Right kidney (tissue), 9 donors: ENCODE data around the gene INSIG2.

Experiments used
- DNase-seq: peaks from one replicate; pipeline ENCODE4 v3.0.0-alpha.2; 2016
- long read RNA-seq, 8 donors: transcript quantifications; one replicate each; lab custom pipeline, GENCODE V29; 2026

Gene INSIG2
- long read RNA-seq, donor 1, transcript INSIG2-202 (5 exons, 574 nt), result minor isoform, 6 of 18 reads
- long read RNA-seq, donor 1, transcript INSIG2-201 (6 exons, 2,590 nt), result major isoform, 12 of 18 reads
- long read RNA-seq, donor 1, partial matches to known transcripts, result 0 of 18 reads
- long read RNA-seq, donor 1, other reads (novel, unspliced or antisense), result 0 of 18 reads
- long read RNA-seq, donor 2, transcript INSIG2-201 (6 exons, 2,590 nt), result major isoform, 8 of 8 reads
- long read RNA-seq, donor 2, partial matches to known transcripts, result 0 of 8 reads
- long read RNA-seq, donor 2, other reads (novel, unspliced or antisense), result 0 of 8 reads
- long read RNA-seq, donor 3, transcript INSIG2-201 (6 exons, 2,590 nt), result major isoform, 5 of 8 reads
- long read RNA-seq, donor 3, partial matches to known transcripts, result 0 of 8 reads
- long read RNA-seq, donor 3, other reads (novel, unspliced or antisense), result 0 of 8 reads
- long read RNA-seq, donor 4, transcript INSIG2-202 (5 exons, 574 nt), result major isoform, 7 of 23 reads
- long read RNA-seq, donor 4, transcript INSIG2-201 (6 exons, 2,590 nt), result minor isoform, 6 of 23 reads
- long read RNA-seq, donor 4, partial matches to known transcripts, result 7 of 23 reads
- long read RNA-seq, donor 4, other reads (novel, unspliced or antisense), result 0 of 23 reads
- long read RNA-seq, donor 5, transcript INSIG2-201 (6 exons, 2,590 nt), result major isoform, 10 of 19 reads
- long read RNA-seq, donor 5, partial matches to known transcripts, result 7 of 19 reads
- long read RNA-seq, donor 5, other reads (novel, unspliced or antisense), result 0 of 19 reads
- long read RNA-seq, donor 6, transcript INSIG2-201 (6 exons, 2,590 nt), result major isoform, 6 of 8 reads
- long read RNA-seq, donor 6, partial matches to known transcripts, result 0 of 8 reads
- long read RNA-seq, donor 6, other reads (novel, unspliced or antisense), result 0 of 8 reads
- long read RNA-seq, donor 7, transcript INSIG2-201 (6 exons, 2,590 nt), result major isoform, 13 of 22 reads
- long read RNA-seq, donor 7, partial matches to known transcripts, result 5 of 22 reads
- long read RNA-seq, donor 7, other reads (novel, unspliced or antisense), result 0 of 22 reads
- long read RNA-seq, donor 8, transcript INSIG2-202 (5 exons, 574 nt), result minor isoform, 5 of 17 reads
- long read RNA-seq, donor 8, transcript INSIG2-201 (6 exons, 2,590 nt), result major isoform, 12 of 17 reads
- long read RNA-seq, donor 8, partial matches to known transcripts, result 0 of 17 reads
- long read RNA-seq, donor 8, other reads (novel, unspliced or antisense), result 0 of 17 reads

DNA sequence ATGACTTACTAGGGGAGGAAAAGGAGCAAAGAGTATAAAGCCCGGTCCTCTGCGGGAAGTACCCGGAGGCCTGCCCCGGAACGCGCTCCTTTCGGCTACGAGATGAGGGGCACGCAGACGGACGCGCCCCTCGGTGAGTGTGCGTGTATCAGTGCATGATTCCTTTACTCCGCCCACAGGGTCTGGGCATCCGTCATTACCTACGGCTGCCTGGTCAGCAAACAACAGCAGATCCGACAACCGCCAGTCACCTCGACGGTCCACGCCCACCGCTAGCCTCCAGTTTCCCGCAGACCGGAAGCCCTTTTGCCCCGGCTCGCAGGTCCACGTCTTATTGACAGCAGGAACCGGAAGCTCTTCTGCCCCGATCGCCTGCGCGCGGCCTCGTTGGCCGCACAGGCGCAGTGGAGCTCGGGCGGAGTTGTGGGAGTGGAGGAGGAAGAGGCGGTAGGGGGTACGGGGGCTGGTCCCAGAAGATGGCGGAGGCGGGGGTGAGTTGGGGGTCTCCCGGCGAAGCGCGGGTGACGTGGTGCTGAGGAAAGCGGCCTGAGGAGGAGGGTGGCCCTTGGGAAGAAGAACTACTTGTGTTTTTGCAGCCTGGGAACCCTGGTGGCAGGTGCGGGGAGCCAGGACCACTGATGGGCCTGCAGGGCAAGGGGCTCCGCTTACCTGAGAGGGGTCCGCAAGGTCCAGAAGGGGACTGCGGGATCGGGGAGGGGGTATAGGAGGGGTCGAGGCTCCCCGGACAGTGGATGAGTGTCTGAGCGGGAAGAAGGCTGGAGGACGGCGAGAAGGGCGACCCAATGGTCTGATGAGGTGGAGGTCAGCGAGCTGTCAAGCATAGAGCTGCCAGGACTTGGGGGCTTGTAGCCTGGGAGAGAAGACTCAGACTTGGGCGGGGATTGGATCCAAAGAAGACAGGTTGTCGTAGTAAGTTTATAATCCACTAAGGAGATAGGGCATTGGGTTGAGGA lies at the start of gene INSIG2:
Gene INSIG2 (plus strand): TSS at position 421 of the 974 bp plus-strand sequence. CDS start 8,086 bp downstream, outside the sequence.
- peak; percentile 83 for DNase-seq

DNA sequence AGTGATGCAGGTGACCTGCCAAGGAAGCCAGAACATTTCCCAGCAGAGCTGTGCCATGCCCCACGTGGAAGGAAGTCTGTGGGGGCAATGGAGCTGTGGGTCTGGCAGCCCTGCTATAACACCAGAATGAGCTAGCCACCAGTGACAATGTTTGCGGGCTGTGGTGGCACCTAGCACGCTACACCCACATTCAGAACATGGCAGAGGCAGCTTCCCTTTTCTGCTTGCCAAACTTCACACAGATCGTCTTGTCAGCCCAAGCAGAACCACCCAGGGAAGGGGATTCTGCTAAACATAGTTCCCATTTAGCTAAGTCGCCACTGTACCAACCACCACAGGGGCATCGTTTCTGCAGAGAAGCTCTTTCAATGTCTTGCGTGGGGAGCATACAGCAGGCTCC lies 47.4 kb upstream of the INSIG2 start:
- no peak for DNase-seq

DNA sequence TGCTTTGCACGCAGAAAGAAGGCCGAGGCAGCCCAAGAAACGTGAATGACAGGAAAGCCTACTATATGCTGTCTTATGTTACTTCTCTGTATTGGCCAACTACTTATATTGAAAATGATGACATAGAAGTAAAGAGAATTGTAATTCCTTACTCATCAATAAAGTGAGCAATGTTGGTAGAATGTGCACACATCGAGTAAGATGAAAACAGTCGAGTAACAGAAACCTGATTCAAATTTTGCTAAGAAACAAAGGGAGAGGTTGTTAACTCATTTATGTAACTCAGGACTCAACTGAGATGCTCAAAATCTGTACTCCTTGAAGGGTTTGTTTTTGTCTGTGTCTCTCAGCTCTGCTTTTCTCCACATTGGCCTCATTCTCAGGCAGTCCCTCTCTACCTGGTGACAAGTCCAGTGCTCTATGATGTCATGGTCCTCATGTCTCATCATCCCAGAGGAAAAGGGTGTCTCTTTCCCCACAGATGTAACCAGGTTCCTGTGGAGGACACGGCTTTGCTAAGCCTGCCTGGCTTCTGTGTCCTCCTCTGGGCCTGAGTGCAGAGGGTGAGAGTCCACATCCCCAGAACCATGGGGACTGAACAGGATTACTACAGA lies 44.1 kb upstream of the INSIG2 start:
- no peak for DNase-seq

DNA sequence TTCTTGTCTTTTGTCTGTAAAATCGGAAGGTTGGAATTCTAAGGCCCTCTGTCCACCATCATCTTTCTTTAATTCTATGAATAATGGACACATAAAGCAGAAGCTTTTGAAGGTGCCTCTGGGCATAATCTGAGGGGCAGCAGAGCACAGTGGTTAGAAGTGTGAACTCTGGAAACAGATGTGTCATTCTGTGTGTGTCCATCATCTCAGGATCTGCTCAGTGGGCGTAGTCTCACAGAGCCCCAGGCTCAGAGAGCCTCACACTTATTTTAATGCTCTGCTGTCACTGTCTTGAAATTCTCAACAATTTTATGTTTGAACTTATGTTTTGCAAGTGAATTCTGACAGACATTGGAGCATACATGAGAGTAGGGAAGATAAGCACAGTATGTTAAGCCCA lies 43.4 kb upstream of the INSIG2 start:
- DNase-seq, result no peak

DNA sequence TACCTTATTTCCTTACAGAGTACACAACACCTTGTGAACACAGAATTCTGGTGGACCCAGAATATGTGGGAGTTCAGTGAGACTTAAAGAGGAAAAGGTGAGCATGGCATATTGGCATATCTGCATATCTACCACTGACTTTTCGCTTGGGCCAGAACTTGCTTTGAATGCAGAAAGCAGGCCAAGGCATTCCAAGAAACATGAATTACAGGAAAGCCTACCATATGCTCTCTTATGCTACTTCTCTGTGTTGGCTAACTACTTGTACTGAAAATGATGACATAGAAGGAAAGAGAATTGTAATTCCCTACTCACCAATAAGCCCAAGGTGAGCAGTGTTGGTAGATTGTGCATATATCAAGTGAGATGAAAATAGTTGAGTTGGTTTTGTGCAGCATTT lies 43.0 kb upstream of the INSIG2 start:
- no peak for DNase-seq

DNA sequence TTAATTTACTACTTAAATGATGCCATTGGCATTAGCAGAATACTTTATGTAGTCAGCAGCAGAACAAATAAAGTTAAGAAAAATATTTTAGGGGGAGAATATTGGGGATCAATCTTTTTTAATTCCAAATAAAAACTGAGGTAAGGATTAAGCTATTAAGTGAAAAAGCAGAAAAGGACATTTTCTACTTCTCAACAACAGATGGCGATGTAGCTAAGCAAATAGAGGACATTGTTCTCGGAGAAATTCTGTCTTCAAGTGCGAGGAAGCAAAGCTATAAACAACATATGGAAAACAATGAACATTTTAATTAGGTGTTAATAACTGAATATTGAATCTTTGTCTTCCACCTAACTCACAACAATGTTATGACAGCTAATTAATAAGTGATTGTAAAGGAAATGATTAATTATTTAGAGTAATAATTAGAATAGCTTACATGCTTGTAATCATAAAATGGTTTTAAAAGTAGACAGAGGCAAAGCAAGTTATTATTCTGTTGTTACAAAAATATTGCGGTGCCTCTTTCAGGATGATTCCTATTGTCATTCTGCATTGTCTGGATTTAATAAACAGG lies 41.5 kb upstream of the INSIG2 start:
- DNase-seq, result no peak

DNA sequence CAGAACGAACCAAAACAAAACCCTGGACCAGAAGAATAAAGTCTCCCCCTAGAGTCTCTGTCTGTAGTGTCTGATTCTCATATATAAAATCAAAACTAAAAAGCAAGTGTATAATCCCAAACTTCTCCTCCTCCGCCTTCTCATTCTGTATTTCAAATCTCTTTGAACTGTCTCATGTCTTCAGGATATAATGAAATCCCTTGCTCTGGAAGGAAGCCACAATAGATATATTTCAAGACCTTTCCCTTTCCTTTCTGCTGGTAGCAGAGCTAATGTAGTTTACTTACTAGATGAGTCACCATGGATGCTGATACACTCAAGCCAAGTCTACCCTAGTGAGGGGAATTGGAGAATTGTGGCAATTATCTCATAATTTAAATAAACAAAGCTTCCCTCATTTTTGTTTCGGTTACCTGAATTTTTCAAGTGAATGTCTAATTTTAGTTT lies 40.9 kb upstream of the INSIG2 start:
- DNase-seq, result no peak

DNA sequence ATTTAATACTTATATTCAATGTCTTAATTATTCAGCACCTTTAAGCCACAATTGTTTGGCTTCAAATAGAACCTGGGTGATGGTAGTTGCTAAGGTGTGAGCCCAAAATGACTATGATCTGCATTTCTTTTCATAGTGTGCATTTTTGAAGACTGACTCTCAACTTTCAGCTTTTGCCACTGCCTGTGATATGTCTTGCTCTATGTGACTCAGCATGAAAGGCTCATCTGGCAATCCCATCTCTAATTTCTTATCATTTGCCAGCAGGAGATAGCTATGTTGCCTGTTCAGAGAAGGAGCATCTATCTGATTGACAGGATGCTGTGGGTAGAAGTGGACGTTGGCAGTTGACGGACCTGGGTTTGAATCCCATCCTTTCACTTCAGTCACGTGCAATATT lies 39.9 kb upstream of the INSIG2 start:
- DNase-seq, result no peak

DNA sequence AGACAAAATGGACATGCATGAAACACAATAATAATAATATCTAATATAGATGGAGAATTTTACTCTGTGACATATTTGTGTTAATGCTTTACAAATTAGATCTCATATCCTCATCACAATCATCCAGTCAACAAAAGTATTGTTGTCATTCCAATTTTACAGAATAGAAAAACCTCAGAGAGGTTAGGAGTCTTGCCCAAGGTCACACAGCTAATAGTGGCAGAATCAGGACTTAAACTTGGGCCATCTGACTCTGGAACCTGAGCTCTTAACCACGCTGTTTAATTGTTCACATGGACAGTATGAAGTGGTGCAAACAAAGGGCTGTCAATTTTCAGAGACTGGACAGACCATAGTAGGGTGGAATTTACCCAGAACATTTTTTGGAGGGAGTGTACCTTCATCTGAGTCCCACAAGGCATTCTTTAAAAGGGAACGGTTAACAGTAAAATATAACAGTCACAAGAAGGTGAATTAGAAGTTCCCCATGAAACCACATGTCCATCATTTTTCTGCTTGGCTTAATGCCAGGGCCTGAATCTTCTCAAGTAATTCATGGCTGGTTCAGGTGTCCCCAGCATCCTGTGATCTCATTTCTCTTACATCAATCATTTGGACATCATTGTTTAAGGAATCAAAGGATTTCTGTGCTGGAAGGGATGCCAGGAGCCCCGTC lies 39.0 kb upstream of the INSIG2 start:
- no peak for DNase-seq

DNA sequence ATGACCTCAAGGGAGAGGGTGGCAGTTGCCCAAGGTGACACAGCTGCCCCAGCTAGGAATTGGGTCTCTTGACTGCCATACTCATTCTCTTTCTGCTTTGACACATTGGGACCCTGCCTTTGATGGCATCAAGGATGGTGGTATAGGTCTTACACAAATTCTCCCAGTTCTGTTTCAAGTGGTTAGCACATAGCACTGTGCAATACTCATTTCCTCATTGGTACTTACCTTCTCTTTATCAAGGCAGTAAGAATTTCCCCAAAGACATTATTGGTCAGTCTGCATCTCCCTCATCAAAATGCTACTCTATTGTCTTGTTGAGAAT lies 38.5 kb upstream of the INSIG2 start:
- DNase-seq, result no peak

DNA sequence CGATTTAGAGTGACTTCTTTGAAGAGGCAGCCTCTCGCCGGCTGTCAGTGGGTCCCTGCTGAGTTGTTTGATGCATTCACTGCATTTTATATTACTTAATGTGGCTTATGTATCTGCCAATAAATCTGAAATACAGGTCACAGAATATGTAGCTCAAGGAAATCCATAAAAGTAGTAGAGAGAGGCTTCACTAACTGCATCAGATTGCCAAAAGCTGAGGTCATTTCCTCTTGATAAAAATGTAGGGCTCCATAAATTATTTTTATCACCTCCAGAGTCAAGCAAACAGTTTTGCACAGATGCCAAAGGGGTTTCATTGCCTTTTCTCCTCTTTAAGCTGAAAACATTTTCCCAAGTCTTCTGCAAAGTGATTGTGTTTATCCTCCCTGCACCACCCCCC lies 37.9 kb upstream of the INSIG2 start:
- DNase-seq, result no peak

DNA sequence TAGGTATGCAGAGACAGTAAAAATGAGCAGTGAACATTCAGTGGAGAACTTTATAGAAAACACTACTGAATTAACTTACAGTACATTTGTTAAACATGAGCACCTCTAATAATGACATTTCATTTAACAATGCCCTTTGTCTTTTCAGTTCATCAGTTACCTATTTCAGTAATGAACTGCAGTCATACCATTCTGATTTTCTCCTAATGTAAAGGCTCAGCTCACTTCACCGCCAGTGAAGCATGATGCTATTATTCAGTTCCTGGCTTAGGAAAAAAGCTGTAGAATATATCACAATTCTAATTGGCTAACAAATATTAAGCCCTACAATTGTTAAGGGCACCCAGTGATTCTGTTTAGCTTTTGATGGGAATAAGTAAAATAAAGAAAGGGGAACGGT lies 37.3 kb upstream of the INSIG2 start:
- no peak for DNase-seq

DNA sequence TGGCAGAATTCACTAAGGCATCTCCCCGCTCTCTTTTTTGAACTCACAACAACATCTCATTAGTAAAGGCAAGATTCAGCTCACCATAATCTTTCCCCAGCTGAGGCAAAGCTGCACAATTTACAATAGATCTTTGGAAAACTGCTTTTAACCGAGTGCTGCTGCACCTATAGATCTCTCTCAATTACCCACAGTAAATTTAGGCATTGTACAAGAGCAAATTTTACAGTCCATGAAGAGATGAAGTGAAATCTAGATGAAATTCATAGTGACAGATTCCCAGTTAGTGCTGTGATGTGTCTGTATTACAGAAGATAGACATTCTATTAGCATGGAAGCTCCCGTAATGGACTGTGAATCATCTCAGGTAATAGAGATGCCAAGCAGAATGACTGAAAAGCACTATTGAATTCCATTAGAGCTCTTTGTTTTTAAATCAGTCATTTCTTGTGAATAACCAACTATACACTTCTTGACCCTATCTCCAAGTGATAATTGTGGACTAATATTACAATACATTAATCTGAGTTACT lies 36.4 kb upstream of the INSIG2 start:
- DNase-seq, result no peak

DNA sequence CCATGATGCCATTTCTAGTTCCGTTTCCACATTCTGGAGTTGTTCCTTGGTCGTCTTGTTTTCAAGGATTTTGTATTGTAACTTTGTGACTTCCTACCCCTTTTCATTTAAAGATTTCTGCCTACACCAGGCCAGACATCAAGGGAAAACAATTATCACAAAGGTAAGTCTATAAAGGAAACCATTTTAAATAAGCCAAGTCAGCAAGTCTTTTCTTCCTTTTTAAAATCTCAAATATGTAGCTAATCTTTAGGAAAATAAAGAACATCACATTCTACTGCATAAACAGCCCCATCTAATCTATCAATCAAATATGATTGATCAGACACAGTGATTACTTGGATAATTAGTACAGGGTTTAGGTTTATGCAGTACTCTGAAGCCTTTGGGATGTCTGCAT lies 35.8 kb upstream of the INSIG2 start:
- DNase-seq, result no peak

DNA sequence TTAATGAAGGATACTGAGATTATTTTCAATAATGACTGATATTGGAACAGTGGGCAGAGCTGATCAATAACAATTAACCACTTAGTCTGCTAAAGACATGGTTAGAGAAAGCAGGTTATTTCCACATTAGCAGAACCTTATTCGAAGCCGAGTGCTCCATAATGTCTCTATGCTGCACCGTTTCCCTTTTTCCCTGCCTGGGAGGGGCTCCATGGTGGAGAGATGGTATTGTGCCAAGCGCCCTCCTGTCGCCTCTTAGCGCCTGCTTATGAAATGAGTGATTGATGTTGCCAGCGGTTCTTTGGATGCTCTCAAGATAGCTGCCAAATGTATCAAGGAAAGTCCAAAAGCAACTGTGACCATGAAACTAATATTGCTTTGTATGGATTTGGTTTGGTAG lies 34.6 kb upstream of the INSIG2 start:
- no peak for DNase-seq

DNA sequence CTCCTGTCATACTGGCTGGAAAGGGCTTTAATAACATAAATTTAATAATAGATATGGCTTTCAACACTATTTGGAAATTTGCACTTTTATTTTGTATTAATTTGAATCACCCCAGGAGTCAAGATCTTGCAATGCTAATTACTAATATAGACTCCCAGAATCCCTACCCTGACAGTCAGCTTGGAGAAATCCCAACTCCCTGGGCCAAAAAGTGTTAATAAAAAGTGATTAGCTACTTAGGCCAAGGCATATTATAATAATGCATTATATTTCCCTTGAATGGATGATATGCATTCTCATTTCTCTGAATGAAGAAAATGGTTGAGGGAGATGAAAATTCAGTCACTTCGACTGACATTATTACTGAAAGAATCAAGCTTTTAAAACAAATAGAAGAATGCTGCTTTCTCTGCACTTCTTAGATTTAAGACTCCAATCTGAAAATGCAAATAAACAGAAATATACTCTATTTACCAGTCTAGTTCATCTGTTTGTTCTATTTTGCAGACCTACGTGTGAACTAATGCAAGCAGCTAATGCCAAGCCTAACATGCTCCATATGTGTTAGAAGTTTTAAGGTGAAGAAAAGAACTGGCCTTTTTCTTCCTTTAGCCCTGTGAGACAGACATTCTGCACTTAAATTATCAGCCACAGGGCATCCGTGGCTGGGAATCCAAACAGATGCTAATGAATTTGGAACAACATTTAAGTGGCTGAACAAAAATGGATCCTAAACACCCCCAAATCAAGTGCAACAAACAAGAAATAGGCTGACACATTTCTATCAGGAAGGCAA lies 33.9 kb upstream of the INSIG2 start:
- DNase-seq, result no peak

DNA sequence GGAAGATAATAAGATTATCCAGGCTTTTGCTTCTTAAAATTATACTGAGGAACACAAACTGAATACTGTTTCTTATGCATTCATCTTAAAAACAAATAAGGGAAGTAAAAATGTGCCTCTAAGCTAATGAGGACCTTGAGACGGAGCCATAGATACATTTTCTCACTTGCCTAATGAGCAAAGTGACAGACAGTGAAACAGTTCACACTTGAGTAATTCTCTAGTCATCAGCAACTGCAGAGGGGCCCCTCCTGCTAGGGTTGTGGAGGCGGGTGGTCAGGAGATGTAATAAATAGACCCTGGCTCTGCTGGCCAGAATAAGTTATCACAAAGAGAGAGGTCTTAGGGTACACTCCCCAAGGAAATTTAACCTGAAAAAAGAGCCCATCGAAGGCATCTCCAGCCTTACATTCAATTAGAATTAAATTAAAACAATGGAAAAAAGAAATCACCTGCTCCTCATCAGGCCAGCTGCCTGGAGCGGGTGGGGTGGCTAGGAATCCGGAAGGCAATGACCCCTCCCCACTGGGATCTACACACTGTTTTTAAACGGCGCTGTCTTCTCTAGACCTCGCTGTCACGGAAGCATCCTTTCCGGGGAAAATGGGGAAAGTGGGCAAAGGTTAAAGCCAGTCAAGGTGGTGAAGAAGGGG lies 32.6 kb upstream of the INSIG2 start:
- no peak for DNase-seq

DNA sequence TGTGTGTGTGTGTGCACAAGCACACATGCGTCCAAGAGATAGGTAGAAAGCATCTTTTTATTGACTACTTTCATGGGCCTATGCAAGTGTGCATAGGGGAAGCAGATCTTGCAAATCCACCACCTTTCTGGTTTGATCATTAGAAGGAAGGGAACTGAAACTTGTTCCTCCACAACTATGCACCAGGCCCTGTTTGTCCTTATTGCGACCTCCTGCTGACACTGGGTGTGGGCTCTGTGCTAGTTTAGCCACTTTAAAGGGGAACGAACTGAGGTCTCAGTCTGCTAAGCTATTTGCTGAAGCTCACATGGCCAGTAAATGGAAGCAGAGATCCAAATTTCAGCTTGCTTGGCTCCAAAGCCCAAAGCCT lies 32.1 kb upstream of the INSIG2 start:
- DNase-seq, result no peak

DNA sequence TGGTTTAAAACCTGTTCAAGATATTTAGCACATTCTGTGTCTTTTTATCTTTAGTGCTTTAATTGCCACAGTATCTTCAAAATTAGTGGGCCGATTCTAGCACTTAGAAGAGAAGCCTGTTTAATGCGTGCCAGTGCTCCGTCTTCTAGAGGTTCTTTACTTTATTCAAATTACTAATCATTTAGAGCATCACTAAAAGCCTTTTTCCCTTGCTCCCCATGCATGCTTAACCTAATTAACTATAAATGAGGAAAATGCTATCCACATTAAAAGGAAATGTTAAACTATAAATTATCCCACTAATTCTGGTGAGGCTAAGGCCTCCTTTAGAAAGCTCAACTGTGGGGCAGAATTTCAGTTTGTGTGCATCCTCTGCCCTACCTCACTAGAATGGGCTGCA lies 31.5 kb upstream of the INSIG2 start:
- DNase-seq, result no peak
